Measurements from ENCODE around the gene PALM2AKAP2.

PALM2AKAP2 gene

GRCh38 chr9:109779711-109780452 lies at the start of gene PALM2AKAP2:
PALM2AKAP2 (plus strand) TSS chr9:109780198; CDS start chr9:109780489, 291 bp downstream.
- no peak for DNase-seq (ENCODE audit: low read depth, low spot score)

GRCh38 chr9:109730228-109730627 lies 49.8 kb upstream of the PALM2AKAP2 start:
- no peak for DNase-seq (ENCODE audit: low read depth, low spot score)

- DNase-seq (ENCODE audit: low read depth, low spot score): no peak
Observed at GRCh38 chr9:109733690-109734089, 46.3 kb upstream of the PALM2AKAP2 start.

GRCh38 chr9:109734814-109735213 lies 45.2 kb upstream of the PALM2AKAP2 start:
- DNase-seq (ENCODE audit: low read depth, low spot score): no peak

GRCh38 chr9:109735801-109736200 lies 44.2 kb upstream of the PALM2AKAP2 start:
- no peak for DNase-seq (ENCODE audit: low read depth, low spot score)

- DNase-seq (ENCODE audit: low read depth, low spot score): no peak
Observed at GRCh38 chr9:109737295-109737694, 42.7 kb upstream of the PALM2AKAP2 start.

- DNase-seq (ENCODE audit: low read depth, low spot score): no peak
Observed at GRCh38 chr9:109739760-109740159, 40.2 kb upstream of the PALM2AKAP2 start.

GRCh38 chr9:109742776-109743348 lies 37.1 kb upstream of the PALM2AKAP2 start:
- no peak for DNase-seq (ENCODE audit: low read depth, low spot score)

GRCh38 chr9:109743696-109744095 lies 36.3 kb upstream of the PALM2AKAP2 start:
- no peak for DNase-seq (ENCODE audit: low read depth, low spot score)

- no peak for DNase-seq (ENCODE audit: low read depth, low spot score)
Observed at GRCh38 chr9:109745335-109746283, 34.4 kb upstream of the PALM2AKAP2 start.

- no peak for DNase-seq (ENCODE audit: low read depth, low spot score)
Observed at GRCh38 chr9:109751253-109751652, 28.7 kb upstream of the PALM2AKAP2 start.

GRCh38 chr9:109753308-109753707 lies 26.7 kb upstream of the PALM2AKAP2 start:
- no peak for DNase-seq (ENCODE audit: low read depth, low spot score)

GRCh38 chr9:109755040-109755439 lies 25.0 kb upstream of the PALM2AKAP2 start:
- DNase-seq (ENCODE audit: low read depth, low spot score): no peak

GRCh38 chr9:109759589-109759988 lies 20.4 kb upstream of the PALM2AKAP2 start:
- DNase-seq (ENCODE audit: low read depth, low spot score): no peak

- DNase-seq (ENCODE audit: low read depth, low spot score): no peak
Observed at GRCh38 chr9:109765278-109765677, 14.7 kb upstream of the PALM2AKAP2 start.

GRCh38 chr9:109765830-109766229 lies 14.2 kb upstream of the PALM2AKAP2 start:
- DNase-seq (ENCODE audit: low read depth, low spot score): no peak

GRCh38 chr9:109766351-109766750 lies 13.6 kb upstream of the PALM2AKAP2 start:
- no peak for DNase-seq (ENCODE audit: low read depth, low spot score)

GRCh38 chr9:109767404-109767803 lies 12.6 kb upstream of the PALM2AKAP2 start:
- DNase-seq (ENCODE audit: low read depth, low spot score): no peak

- DNase-seq (ENCODE audit: low read depth, low spot score): no peak
Observed at GRCh38 chr9:109767814-109768213, 12.2 kb upstream of the PALM2AKAP2 start.

- no peak for DNase-seq (ENCODE audit: low read depth, low spot score)
Observed at GRCh38 chr9:109769250-109769649, 10.7 kb upstream of the PALM2AKAP2 start.

GRCh38 chr9:109770101-109770500 lies 9.9 kb upstream of the PALM2AKAP2 start:
- DNase-seq (ENCODE audit: low read depth, low spot score): no peak

GRCh38 chr9:109771087-109771486 lies 8.9 kb upstream of the PALM2AKAP2 start:
- no peak for DNase-seq (ENCODE audit: low read depth, low spot score)

All from activated naive CD8-positive, alpha-beta T cell treated with anti-CD3 and anti-CD28 coated beads, Interleukin-2, amount 50 U/mL, for 16 hours (primary cell).